Posterior cingulate gyrus (tissue), 11 donors: ENCODE measurements around the gene CYP3A5.
"Not testable (repeated sequence)": the region's sequence is repeated elsewhere in the genome, so short reads cannot be mapped to it uniquely, and the experiment has no call there.

Experiments used
- DNase-seq, 10 donors: peaks; one replicate each; pipeline versions ENCODE4 v3.0.0 to v3.0.0-alpha.2; 2020 to 2021; ENCODE audit warnings: mixed read lengths in 3 of 10
- intact Hi-C: fragments of 100-400 bp; cut with DNase I; formaldehyde crosslinking; loops from one replicate; pipeline ENCODE4 v1.15.1; 2023

CYP3A5 gene

GRCh38 chr7:99643464-99643863 lies 36.3 kb downstream of the CYP3A5 start:
- no peak for DNase-seq
- intact Hi-C loops, result no loop called here

DNA sequence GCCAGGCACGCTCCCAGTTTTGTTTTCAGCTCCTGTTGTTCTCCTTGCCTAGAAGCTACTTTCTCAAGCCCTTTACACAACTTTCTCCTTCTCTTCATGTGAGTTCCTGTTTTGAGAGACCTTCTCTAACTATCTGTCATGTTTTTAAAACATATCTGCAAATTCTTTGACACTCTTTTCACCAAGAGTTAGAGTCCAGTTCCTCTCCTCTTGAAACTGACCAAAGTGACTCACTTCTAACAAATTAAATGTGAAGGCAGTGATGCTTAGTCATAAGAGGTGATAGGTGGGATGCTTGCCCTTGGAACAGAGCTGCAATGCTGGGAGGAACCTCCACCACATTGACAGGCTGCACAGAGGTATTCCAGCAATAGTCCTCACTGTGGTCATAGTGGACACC lies 37.8 kb downstream of the CYP3A5 start:
- intact Hi-C loops, result no loop called here
- DNase-seq, result no peak

DNA sequence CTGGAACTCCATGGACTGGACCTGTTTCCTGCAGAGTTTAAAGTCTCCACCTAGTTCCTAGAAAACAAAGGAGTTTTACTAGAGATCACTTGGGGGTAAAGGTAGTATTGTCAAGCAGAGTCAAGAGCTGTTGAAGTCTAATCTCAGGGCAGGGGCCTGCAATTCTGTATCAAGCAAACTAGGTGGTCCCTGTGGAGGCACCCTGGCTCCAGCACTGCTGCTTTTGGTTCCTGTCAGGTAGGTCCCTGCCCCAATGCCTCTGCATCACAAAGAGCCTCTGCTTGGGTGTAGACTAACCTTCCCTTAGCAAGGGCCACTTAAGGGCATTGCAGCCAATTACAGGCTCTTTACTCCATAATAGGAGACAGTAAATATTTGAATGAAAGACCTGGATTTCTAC lies 40.5 kb downstream of the CYP3A5 start:
- DNase-seq, result no peak
- intact Hi-C loops, result no loop called here

DNA sequence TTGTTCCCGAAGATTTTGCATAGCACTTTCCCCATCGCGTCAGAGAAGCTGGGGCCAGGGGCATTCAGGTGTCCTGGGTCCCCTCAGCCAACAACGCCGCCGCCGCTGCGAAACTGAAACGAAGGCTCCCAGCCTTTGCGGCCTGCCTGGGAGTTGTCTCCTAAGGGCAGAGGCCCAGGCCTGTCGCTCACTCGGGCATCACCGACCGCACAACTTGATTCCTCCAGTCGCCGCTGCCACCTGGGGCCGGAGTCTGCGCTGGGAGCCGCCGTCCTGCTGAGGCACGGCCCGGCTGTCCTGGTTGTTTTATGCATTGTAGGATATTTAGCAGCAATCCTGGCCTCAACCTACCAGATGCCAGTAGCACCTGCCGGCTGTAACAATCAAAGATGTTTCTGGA lies 41.1 kb downstream of the CYP3A5 start:
- intact Hi-C loops, result no loop called here
- DNase-seq, result no peak

GRCh38 chr7:99637414-99637813 lies 42.4 kb downstream of the CYP3A5 start:
- intact Hi-C loops, DNase-seq: not testable (repeated sequence)

GRCh38 chr7:99631295-99632109 lies 48.3 kb downstream of the CYP3A5 start:
- DNase-seq, result peak in 3 of 10 donors; percentile 10 to 51 (median 34)
- intact Hi-C loops, result no loop called here

DNA sequence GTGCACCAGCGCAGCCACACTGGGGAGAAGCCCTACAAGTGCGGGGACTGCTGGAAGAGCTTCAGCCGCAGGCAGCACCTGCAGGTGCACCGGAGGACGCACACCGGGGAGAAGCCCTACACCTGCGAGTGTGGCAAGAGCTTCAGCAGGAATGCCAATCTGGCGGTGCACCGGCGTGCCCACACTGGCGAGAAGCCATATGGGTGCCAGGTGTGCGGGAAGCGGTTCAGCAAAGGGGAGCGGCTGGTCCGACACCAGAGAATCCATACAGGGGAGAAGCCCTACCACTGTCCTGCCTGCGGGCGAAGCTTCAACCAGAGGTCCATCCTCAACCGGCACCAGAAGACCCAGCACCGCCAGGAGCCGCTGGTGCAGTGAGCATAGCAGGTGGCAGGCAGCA lies 50.2 kb downstream of the CYP3A5 start:
- no peak for DNase-seq
- intact Hi-C loops, result no loop called here

DNA sequence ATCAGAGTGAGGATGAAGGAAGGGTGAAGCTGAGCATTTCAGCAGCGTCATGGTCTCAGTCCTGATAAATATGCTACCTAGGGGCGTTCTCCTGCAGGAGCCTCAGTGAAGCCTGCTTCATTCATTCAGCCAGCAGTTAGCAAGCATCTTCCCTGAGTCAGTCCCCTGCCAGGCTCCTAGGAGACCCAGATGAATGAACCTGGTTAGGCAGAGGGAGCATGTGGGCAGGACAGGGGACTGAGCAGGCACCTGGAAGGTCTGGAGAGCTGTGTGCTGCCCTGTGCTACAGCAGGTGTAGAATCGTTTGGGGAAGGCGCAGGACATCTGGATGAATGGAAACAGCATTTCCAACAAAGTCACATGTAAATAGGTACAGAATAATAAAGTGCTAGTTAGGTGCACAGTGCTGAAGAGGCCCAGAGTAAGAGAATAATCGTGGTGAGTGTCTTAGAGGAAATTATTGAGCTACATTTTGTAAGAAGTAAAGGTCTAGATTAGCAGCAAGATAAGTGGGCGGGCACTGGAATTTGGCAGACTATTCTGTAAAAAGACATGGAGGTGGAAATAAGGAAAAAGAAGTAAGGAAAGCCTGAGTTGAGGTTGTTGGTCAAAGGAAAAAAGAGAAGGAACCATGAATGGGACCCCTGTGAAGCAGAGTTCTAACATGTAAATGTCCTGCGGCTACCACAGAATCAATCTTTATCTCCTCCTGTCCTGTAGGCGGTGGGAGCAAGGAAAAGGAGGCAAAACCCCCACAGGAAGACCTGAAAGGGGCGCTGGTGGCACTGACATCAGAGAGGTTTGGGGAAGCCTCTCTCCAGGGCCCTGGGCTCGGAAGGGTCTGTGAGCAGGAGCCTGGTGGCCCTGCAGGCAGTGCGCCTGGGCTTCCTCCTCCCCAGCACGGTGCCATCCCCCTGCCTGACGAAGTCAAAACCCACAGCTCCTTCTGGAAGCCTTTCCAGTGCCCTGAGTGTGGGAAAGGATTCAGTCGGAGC lies 51.0 kb downstream of the CYP3A5 start:
- intact Hi-C loops, result no loop called here
- no peak for DNase-seq

DNA sequence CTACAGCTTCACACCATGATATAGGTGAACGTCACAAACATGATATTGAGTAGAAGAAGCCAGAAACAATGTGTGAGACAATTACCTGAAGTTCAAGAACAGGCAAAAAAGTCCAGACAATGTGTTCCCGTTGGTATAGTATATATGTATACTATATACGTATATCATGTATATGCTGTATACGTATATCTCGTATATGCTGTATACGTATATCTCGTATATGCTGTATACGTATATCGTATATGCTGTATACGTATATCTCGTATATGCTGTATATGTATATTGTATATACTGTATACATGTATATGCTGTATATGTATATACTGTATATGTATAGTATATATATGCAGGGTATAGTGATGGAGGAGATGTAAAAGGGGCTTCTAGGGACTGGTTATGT lies 52.3 kb downstream of the CYP3A5 start:
- intact Hi-C loops, result no loop called here
- DNase-seq, result no peak

GRCh38 chr7:99626661-99627060 lies 53.1 kb downstream of the CYP3A5 start:
- no peak for DNase-seq
- intact Hi-C loops, result no loop called here

GRCh38 chr7:99625961-99626360 lies 53.8 kb downstream of the CYP3A5 start:
- intact Hi-C loops, result no loop called here
- DNase-seq, result no peak

DNA sequence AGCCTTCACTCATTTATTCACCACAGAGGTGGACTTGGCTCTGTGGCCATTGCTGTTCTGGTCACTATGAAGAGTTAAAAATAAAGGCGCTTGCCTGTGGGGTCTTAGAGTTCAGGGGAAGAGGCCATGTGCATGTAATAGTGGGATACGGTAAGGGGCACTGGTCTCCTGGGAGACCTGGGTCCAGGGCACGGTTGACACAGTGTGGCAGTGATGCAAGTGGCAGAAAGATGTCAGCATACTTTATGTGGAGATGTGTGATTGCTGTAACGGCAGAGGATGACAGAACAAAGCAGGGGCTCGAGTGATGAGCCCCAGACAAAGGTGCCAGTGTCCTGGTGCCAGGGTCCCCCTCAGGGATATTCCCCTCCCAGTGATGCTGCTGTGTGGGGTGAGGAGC lies 54.5 kb downstream of the CYP3A5 start:
- DNase-seq, result peak in 1 of 10 donors; percentile 40
- intact Hi-C loops, result no loop called here

GRCh38 chr7:99624484-99624883 lies 55.3 kb downstream of the CYP3A5 start:
- no peak for DNase-seq
- intact Hi-C loops, result no loop called here

DNA sequence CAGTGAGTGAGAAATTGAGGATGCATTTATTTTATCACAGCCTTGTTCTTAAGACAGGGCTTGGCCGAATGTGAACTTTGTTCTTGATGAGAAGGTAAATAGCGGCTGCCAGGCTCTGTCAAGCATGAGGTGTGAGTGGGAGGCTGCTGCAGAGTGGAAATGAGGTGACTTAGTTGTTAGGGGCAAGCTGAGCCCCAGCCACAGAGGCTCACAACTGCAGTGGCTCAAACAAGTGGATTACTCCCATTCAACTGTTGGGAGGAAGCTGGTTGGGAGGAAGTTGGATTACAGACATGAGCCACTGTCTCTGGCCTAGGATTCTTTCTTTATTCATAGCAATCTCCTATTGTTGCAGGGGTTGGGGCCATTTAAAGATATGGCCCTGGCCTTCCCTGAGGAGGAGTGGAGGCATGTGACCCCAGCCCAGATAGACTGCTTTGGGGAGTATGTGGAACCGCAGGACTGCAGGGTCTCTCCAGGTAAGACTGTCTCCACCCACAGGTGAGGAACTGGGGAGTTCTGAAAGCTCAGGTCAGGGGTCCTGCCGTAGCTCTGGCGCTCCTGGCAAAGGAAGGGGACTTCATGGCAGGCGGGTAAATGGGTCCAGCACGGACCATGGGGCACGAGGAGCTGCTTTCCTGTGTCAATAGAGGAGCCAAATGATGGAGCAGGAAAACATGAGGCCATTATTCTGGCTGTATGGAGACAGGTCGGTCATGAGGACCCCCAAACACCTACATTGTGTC lies 55.9 kb downstream of the CYP3A5 start:
- DNase-seq, result no peak
- intact Hi-C loops, result no loop called here

DNA sequence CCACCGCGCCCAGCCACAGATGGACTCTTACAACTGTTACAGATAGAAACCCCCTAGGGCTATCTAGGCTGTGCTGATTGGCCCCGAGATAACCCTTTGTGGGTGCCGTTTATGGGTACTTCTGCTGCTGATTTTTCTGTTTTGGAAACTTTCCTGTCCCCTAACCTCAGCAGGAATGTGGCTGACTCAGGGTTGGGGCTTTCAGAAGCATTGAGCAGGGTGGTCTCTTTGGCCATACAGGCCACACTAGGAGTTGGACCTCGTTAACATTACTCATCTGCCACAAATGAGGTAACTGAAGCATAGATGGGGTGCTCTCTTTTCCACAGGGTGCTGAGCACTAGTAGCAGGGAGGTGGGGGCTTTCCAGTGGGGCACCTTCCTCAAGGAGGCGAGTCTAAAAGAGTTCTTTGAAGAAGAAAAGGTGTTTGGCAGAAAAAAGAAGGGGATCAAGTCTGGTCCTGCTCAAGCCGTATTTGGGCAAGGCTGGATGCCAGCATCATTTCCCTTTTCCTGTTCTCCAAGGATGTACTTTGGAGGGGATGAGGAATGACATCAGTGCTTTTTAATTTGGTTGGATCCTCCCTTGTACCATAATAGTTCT lies 56.6 kb downstream of the CYP3A5 start:
- DNase-seq, result no peak
- intact Hi-C loops, result no loop called here

DNA sequence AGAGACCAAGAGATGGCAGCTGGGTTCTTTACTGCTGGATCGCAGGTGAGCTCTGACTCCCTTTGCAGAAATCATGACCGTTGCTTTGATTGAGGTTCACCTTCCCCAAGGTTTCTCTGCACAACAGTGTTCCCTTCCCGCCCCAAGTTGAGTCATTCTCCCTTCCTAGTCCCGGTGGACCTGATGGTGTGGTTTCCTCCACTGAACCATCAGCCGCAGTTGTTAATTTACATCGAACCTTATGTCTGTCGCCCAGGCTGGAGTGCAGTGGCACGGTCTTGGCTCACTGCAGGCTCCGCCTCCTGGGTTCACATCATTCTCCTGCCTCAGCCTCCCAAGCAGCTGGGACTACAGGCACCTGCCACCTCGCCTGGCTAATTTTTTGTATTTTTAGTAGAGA lies 57.2 kb downstream of the CYP3A5 start:
- DNase-seq, result no peak
- intact Hi-C loops, result no loop called here

DNA sequence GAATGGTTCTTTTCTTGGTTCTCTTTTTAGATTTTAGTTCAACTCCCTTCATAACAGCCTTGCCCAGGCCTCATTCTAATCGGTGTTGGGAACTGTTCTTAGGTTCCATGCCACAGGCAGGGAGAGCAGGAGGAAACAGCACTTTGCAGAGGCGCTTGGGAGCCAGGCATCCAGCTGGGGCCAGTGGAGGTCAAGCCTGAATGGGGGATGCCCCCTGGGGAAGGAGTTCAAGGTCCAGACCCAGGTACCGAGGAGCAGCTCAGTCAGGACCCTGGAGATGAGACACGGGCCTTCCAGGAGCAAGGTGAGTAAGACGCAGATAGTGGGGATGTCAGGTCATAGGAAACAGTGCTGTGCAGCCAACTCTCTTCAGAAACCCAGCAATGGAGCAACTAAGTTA lies 58.5 kb downstream of the CYP3A5 start:
- DNase-seq, result no peak
- intact Hi-C loops, result no loop called here

- intact Hi-C loops, result loop anchor here (5.0 kb wide), 1 partner anchor 62 kb away; the partner anchor contains the start of gene ZNF655
- DNase-seq, result peak in 1 of 10 donors; percentile 69
Measured at GRCh38 chr7:99619571-99620130, 60.1 kb downstream of the CYP3A5 start.

DNA sequence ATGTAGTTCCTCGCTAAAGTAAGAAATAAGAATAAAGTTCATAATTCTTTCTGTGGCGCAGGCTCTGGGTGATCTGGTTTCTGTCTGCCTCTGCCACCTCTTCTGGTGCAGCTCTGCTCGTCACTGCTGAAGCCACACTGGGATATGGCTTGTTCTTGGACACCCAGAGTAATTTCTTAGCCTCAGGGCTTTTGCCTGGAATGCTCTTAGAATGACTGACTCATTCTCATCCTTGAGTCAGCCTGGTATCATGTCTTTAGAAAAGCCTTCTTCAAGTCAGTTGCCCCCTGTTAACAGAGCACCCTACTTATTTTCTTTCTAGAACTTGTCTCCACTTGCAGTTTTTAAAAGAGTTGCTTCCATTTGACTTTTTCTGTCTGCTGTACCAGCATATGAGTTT lies 61.1 kb downstream of the CYP3A5 start:
- DNase-seq, result no peak
- intact Hi-C loops, result loop anchor here (5.0 kb wide), 1 partner anchor 61 kb away; the partner anchor contains the start of gene ZNF655
